ENCODE data around the gene MRM2. TPM values are rescaled to one million over a fixed set of nuclear protein-coding genes. Genes with fewer than 3 reads are reported as not detected.

MRM2 gene
- total RNA-seq, 4 donors from 2014 or later = 11.9 to 15.4 (median 13.3) TPM

DNA sequence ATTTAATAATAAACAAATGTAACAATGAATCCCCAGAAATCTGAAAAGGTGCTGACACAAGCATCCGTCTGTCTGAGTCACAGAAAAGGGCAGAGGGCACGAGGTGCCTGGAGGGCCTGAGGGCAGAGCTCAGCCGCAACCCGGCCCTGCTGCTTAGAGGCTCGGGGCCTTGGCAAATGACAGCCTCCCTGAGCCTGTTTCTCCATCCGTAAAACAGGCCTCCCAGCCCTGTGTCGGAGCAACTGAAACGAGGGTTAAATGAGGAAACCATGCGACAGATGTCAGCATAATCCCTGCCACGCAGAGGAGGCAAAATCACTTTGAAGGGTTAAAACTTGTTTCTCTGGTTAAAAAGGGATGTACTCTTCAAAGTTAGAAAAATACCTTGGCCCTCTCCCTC, 24.9 kb upstream of the MRM2 start:
- no peak for DNase-seq (ENCODE audit: low spot score)

DNA sequence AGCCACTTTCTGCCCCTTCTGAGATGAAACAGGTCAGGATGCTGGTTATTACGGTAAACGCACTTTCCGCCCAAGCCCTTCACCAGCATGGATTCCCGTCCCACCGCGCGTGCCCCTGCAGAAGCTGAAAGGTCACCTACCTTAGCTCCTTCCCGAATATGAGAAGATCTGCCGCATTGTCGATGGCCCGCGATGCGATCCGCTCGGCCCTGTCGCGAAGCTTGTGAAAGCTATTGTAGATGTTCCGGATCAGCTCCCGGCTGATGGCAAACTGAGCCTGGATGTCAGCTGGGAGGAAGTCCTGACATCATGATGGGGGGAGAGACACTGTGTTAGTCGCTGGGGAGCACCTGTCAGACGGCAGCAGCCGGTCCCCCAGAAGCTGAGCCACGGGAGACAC, 22.2 kb upstream of the MRM2 start:
- no peak for ATAC-seq (ENCODE audit: low FRiP score)
- TF ChIP-seq, protein P1, sequence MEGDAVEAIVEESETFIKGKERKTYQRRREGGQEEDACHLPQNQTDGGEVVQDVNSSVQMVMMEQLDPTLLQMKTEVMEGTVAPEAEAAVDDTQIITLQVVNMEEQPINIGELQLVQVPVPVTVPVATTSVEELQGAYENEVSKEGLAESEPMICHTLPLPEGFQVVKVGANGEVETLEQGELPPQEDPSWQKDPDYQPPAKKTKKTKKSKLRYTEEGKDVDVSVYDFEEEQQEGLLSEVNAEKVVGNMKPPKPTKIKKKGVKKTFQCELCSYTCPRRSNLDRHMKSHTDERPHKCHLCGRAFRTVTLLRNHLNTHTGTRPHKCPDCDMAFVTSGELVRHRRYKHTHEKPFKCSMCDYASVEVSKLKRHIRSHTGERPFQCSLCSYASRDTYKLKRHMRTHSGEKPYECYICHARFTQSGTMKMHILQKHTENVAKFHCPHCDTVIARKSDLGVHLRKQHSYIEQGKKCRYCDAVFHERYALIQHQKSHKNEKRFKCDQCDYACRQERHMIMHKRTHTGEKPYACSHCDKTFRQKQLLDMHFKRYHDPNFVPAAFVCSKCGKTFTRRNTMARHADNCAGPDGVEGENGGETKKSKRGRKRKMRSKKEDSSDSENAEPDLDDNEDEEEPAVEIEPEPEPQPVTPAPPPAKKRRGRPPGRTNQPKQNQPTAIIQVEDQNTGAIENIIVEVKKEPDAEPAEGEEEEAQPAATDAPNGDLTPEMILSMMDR (IDR thresholded peaks at IDR 0.05) = no peak

More for the DNA sequence above, 24.9 kb upstream of the MRM2 start:
- no peak for ATAC-seq (ENCODE audit: low FRiP score)
- TF ChIP-seq, protein P1 (IDR thresholded peaks at IDR 0.05) = no peak

DNA sequence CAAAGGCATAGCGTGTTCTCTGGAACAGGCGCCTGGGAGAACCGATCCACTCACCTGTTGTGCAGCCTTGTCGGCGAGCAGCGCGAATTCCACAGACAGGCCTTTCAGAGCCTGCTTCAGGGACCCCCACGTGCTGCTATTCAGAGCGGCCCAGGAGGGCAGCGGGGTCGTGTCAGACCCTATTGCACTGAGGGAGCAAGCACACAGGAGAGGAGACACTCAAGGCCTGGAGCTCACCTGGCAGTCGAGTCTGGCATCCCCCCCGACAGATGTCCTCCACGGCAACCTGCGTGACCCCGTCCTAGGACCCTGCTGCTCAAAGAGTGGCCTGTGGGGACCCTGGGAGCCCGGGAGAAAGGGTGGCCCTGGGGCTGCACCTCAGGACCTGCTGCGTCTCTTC, 21.2 kb upstream of the MRM2 start:
- DNase-seq (ENCODE audit: low spot score) (no peak), ATAC-seq (ENCODE audit: low FRiP score) (no peak)
- TF ChIP-seq, protein P1 (IDR thresholded peaks at IDR 0.05) = no peak

More for the DNA sequence above, 22.2 kb upstream of the MRM2 start:
- DNase-seq (ENCODE audit: low spot score) = no peak

GRCh38 chr7:2261611-2262010, 19.6 kb upstream of the MRM2 start:
- ATAC-seq (ENCODE audit: low FRiP score) (no peak), DNase-seq (ENCODE audit: low spot score) (no peak)
- TF ChIP-seq, protein P1 (IDR thresholded peaks at IDR 0.05) = no peak

DNA sequence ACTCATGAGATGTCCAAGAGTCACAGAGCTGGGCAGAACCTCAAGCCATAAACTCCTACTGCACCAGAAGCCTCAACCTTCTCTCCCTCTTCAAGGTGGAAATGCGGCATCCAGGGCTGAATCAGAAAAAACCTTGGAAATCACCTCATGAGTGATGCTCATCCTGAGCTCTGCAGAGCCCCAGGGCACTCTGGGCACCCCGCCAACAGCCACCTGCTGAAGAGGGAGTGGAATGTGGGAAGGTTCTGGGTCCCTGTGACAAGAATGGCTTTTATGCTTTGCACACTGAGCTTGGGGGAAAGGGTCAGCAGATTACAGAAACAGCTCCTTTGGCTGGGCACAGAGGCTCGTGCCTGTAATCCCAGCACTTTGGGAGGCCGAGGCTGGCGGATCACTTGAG, 18.8 kb upstream of the MRM2 start:
- TF ChIP-seq, protein P1 (IDR thresholded peaks at IDR 0.05) = no peak
- no peak for ATAC-seq (ENCODE audit: low FRiP score)
- no peak for DNase-seq (ENCODE audit: low spot score)

DNA sequence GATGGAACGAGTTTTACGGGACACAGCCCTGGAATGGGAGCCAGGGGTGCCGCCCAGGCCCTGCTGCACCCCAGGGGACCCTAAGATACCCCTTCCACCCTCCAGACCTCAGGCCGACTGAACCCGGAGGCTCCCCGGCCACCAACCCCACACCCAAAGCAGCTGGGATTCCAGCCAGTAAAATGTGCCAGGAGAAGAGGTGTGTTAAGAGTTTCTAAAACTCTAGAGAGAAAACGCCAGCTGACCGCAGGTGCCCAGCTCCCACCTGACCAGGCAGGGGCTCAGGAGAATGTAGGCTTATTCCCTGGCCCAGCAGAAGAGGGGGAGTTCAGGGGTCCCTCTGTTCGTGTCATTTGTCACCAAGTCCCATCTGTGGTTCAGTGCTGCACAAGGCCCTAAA, 17.5 kb upstream of the MRM2 start:
- TF ChIP-seq, protein P1 (IDR thresholded peaks at IDR 0.05) = no peak
- no peak for ATAC-seq (ENCODE audit: low FRiP score)
- no peak for DNase-seq (ENCODE audit: low spot score)

GRCh38 chr7:2258661-2259365, 16.8 kb upstream of the MRM2 start:
- ATAC-seq (ENCODE audit: low FRiP score) (no peak), DNase-seq (ENCODE audit: low spot score) (no peak)
- TF ChIP-seq, protein P1 (IDR thresholded peaks at IDR 0.05) = no peak
